ENCODE results near the gene THSD1.
A peak's percentile ranks its signal among the peaks of the same experiment; 100 is the strongest.

Gene THSD1

GRCh38 chr13:52356327-52356726 lies 49.6 kb downstream of the THSD1 start:
- Histone ChIP-seq H3K27me3 (ENCODE audit: low read depth, low read length) (peaks cover 17% of the 10 kb centered on the region), H3K9ac (ENCODE audit: low read length) (no peak overlapping the region), H2AFZ (ENCODE audit: low read depth, low read length) (no peak overlapping the region), H3K27ac (ENCODE audit: low read length) (no peak overlapping the region), H3K4me1 (ENCODE audit: low read length) (no peaks in the 10 kb centered on the region), H3K4me3 (ENCODE audit: low read length) (no peak overlapping the region), H3K9me3 (ENCODE audit: insufficient read depth, low read length) (no peaks in the 10 kb centered on the region), H3K79me2 (ENCODE audit: low read length) (no peaks in the 10 kb centered on the region), H3K4me2 (ENCODE audit: low read length) (no peak overlapping the region), H3K36me3 (replicated peaks; ENCODE audit: low read depth, low read length) (no peaks in the 10 kb centered on the region), H4K20me1 (ENCODE audit: insufficient read depth, low read length) (no peaks in the 10 kb centered on the region)
- TF ChIP-seq EZH2phosphoT487 (IDR thresholded peaks at IDR 0.05; ENCODE audit: low read depth), result no peak
- TF ChIP-seq, protein P1, sequence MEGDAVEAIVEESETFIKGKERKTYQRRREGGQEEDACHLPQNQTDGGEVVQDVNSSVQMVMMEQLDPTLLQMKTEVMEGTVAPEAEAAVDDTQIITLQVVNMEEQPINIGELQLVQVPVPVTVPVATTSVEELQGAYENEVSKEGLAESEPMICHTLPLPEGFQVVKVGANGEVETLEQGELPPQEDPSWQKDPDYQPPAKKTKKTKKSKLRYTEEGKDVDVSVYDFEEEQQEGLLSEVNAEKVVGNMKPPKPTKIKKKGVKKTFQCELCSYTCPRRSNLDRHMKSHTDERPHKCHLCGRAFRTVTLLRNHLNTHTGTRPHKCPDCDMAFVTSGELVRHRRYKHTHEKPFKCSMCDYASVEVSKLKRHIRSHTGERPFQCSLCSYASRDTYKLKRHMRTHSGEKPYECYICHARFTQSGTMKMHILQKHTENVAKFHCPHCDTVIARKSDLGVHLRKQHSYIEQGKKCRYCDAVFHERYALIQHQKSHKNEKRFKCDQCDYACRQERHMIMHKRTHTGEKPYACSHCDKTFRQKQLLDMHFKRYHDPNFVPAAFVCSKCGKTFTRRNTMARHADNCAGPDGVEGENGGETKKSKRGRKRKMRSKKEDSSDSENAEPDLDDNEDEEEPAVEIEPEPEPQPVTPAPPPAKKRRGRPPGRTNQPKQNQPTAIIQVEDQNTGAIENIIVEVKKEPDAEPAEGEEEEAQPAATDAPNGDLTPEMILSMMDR (IDR thresholded peaks at IDR 0.05; ENCODE audit: low read depth, low read length), result no peak

GRCh38 chr13:52353193-52353592 lies 52.8 kb downstream of the THSD1 start:
- peaks cover 17% of the 10 kb centered on the region for H3K27me3 ChIP-seq (ENCODE audit: low read depth, low read length)
- no peak overlapping the region for H2AFZ ChIP-seq (ENCODE audit: low read depth, low read length)
- no peak overlapping the region for H3K4me3 ChIP-seq (ENCODE audit: low read length)
- no peak overlapping the region for H3K27ac ChIP-seq (ENCODE audit: low read length)
- peaks cover 4% of the 10 kb centered on the region for H3K4me1 ChIP-seq (ENCODE audit: low read length)
- no peak overlapping the region for H3K9ac ChIP-seq (ENCODE audit: low read length)
- no peaks in the 10 kb centered on the region for H3K79me2 ChIP-seq (ENCODE audit: low read length)
- no peak overlapping the region for H3K4me2 ChIP-seq (ENCODE audit: low read length)
- no peaks in the 10 kb centered on the region for H3K36me3 ChIP-seq (replicated peaks; ENCODE audit: low read depth, low read length)
- no peaks in the 10 kb centered on the region for H3K9me3 ChIP-seq (ENCODE audit: insufficient read depth, low read length)
- TF ChIP-seq EZH2phosphoT487 (IDR thresholded peaks at IDR 0.05; ENCODE audit: low read depth), result no peak
- TF ChIP-seq, protein P1 (IDR thresholded peaks at IDR 0.05; ENCODE audit: low read depth, low read length), result no peak
- no peaks in the 10 kb centered on the region for H4K20me1 ChIP-seq (ENCODE audit: insufficient read depth, low read length)

DNA sequence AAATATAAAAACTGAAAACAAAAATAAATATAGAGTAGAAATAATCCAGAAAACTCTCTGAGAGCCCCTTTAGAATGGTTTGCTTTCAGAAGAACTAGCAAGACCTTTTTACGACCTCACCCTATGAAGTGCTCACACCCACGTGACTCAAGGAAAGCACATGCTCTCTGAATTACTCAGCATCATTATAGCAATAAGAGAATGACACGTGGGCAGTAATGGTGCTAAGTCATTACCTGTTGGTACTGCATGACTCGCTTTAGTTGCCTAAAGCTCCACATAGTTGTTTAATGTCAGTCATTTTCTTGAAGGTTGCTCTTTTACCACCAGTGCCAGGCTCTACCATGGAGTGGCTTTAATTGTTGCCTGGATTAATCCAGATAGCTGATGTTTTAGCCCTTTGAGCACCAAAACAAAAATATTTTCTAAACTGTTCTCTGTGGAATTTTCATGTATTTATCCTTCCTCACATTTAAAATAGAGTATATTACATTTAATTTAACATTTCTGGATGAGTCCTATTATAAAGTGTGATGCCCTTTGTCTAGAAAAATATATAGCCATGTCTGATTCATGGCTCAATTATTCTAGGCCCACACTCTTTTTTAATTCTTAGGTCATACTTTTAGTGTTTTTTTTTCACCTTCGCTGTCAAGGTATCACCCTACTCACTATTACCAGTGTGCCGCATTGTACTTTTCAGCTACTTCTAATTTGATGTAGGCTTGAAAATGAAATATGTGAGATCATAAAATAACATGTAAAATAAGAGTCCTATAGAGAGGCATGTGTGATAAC lies 56.8 kb downstream of the THSD1 start:
- H3K9ac ChIP-seq (ENCODE audit: low read length), result no peak overlapping the region
- H3K27ac ChIP-seq (ENCODE audit: low read length), result no peak overlapping the region
- H4K20me1 ChIP-seq (ENCODE audit: insufficient read depth, low read length), result no peaks in the 10 kb centered on the region
- no peaks in the 10 kb centered on the region for H3K36me3 ChIP-seq (replicated peaks; ENCODE audit: low read depth, low read length)
- H3K4me3 ChIP-seq (ENCODE audit: low read length), result no peak overlapping the region
- peaks cover 8% of the 10 kb centered on the region for H3K27me3 ChIP-seq (ENCODE audit: low read depth, low read length)
- peak overlapping the region; percentile 39 for H2AFZ ChIP-seq (ENCODE audit: low read depth, low read length)
- no peaks in the 10 kb centered on the region for H3K9me3 ChIP-seq (ENCODE audit: insufficient read depth, low read length)
- H3K4me1 ChIP-seq (ENCODE audit: low read length), result peaks cover 4% of the 10 kb centered on the region
- H3K79me2 ChIP-seq (ENCODE audit: low read length), result no peaks in the 10 kb centered on the region
- no peak for TF ChIP-seq EZH2phosphoT487 (IDR thresholded peaks at IDR 0.05; ENCODE audit: low read depth)
- TF ChIP-seq, protein P1 (IDR thresholded peaks at IDR 0.05; ENCODE audit: low read depth, low read length), result no peak
- H3K4me2 ChIP-seq (ENCODE audit: low read length), result no peak overlapping the region

GRCh38 chr13:52348071-52348470 lies 57.9 kb downstream of the THSD1 start:
- TF ChIP-seq, protein P1 (IDR thresholded peaks at IDR 0.05; ENCODE audit: low read depth, low read length), result no peak
- TF ChIP-seq EZH2phosphoT487 (IDR thresholded peaks at IDR 0.05; ENCODE audit: low read depth), result no peak
- Histone ChIP-seq H3K4me2 (ENCODE audit: low read length) (no peak overlapping the region), H3K4me3 (ENCODE audit: low read length) (no peak overlapping the region)

More at GRCh38 chr13:52348071-52348470, 57.9 kb downstream of the THSD1 start:
- Histone ChIP-seq H3K27ac (ENCODE audit: low read length) (no peak overlapping the region), H3K9me3 (ENCODE audit: insufficient read depth, low read length) (no peaks in the 10 kb centered on the region), H2AFZ (ENCODE audit: low read depth, low read length) (no peak overlapping the region), H3K4me1 (ENCODE audit: low read length) (peaks cover 4% of the 10 kb centered on the region), H3K36me3 (replicated peaks; ENCODE audit: low read depth, low read length) (no peaks in the 10 kb centered on the region), H3K9ac (ENCODE audit: low read length) (no peak overlapping the region), H3K79me2 (ENCODE audit: low read length) (no peaks in the 10 kb centered on the region), H4K20me1 (ENCODE audit: insufficient read depth, low read length) (no peaks in the 10 kb centered on the region), H3K27me3 (ENCODE audit: low read depth, low read length) (no peaks in the 10 kb centered on the region)

Data from OCI-LY3 (cell line).